ENCODE results near the gene SARDH. TPM values are rescaled to one million over a fixed set of nuclear protein-coding genes. Genes with fewer than 3 reads are reported as not detected.
"Not testable (repeated sequence)": the region's sequence is repeated elsewhere in the genome, so short reads cannot be mapped to it uniquely, and the experiment has no call there.

SARDH gene
- total and polyA plus RNA-seq, 2 experiments from 2014 or later = 6.0 to 16.9 TPM

DNA sequence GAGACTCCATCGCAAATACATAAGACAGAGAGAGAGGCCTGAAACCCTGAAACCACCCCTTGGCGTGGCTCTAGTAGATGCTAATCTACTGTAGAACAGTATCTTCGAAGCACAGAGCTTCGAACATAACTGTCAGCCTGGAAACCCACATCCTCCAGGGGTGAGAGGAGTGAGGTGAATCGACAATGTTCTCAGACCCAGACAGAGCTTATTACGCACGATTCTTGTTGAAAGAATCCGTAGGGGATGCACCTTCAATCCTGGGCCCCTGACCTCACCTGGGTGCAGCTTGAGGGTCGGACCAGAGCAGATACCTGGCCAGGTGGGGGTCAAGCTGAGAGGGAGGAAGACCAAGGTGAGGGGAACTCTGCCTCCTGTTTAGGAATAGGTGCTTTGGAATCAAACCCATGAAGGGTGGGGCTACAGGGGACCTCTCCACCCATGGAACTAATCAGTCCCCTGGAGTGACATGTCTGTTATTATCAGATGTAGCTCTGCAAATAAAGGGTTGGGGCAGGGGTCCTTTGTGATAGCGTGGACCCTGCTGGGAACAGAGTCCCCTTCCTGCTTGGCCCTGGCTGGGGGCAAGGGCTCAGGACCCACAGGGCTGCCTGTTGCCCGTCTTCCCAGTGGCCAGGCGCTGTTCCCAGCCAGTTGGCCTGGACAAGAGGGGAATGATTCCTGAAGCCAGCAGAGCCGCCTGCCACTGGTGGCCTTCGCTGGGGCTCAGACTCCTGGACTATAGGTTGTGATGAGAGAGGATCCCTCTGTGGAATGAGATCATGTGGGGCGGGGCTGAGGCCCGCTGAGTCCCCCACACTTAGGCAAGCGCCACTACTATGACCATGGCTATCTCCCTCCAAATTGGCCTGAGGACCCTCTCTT, 60.8 kb downstream of the SARDH start:
- TF ChIP-seq, protein P1, sequence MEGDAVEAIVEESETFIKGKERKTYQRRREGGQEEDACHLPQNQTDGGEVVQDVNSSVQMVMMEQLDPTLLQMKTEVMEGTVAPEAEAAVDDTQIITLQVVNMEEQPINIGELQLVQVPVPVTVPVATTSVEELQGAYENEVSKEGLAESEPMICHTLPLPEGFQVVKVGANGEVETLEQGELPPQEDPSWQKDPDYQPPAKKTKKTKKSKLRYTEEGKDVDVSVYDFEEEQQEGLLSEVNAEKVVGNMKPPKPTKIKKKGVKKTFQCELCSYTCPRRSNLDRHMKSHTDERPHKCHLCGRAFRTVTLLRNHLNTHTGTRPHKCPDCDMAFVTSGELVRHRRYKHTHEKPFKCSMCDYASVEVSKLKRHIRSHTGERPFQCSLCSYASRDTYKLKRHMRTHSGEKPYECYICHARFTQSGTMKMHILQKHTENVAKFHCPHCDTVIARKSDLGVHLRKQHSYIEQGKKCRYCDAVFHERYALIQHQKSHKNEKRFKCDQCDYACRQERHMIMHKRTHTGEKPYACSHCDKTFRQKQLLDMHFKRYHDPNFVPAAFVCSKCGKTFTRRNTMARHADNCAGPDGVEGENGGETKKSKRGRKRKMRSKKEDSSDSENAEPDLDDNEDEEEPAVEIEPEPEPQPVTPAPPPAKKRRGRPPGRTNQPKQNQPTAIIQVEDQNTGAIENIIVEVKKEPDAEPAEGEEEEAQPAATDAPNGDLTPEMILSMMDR (IDR thresholded peaks at IDR 0.05; ENCODE audit: low read depth, low read length) = no peak
- Histone ChIP-seq H3K9me3 (ENCODE audit: low read depth) (no peaks in the 10 kb centered on the region), H3K27ac (no peak overlapping the region), H3K36me3 (no peaks in the 10 kb centered on the region), H3K4me3 (no peak overlapping the region), H3K4me1 (ENCODE audit: low read depth) (peaks cover 31% of the 10 kb centered on the region), H3K27me3 (no peaks in the 10 kb centered on the region)
- DNase-seq (ENCODE audit: low read depth in 1 of 2, low spot score in 1 of 2) = no peak

DNA sequence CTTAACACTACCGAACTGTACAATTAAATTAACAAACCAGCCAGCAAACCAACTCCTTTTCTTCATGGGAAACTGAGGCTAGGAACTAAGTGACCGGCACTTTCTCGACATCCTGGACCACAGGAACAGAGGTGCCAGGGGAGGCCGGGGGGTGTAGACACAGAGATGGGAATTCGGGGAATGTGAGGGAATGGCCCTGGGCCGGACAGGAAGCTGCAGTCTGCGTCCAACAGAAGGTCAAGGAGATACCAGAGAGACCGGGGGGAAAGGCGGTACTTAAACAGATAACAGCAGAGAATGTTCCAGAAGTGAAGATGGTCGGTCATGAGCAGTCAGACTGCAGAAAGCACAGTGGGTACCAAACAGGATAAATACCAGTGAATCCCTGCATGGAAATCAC, 61.7 kb downstream of the SARDH start:
- TF ChIP-seq, protein P1 (IDR thresholded peaks at IDR 0.05; ENCODE audit: low read depth, low read length) = no peak
- H3K4me1 ChIP-seq (ENCODE audit: low read depth) = peaks cover 31% of the 10 kb centered on the region
- DNase-seq (ENCODE audit: low read depth in 1 of 2, low spot score in 1 of 2) = peak in 1 of 2 donors; percentile 74

DNA sequence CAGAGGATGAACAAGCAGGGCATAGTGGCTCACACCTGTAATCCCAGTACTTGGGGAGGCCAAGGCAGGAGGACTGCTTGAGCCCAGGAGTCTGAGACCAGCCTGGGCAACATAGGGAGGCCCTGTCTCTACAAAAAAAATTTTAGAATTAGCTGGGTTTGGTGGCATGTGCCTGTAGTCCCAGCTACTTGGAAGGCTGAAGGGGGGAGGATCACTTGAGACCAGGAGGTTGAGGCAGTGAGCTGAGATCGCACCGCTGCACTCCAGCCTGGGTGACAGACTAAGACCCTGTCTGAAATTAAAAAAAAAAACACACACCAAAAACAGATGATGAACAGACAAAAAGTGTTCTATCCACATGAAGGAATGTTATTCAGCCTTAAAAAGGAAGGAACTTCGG, 62.4 kb downstream of the SARDH start:
- not testable (repeated sequence) for H3K9me3 ChIP-seq (ENCODE audit: low read depth); H3K27me3 ChIP-seq; H3K27ac ChIP-seq; H3K36me3 ChIP-seq; H3K4me3 ChIP-seq; DNase-seq (ENCODE audit: low read depth in 1 of 2, low spot score in 1 of 2)
- peaks cover 31% of the 10 kb centered on the region for H3K4me1 ChIP-seq (ENCODE audit: low read depth)

More for the DNA sequence above, 61.7 kb downstream of the SARDH start:
- no peaks in the 10 kb centered on the region for H3K36me3 ChIP-seq
- no peak overlapping the region for H3K4me3 ChIP-seq
- H3K27me3 ChIP-seq = no peaks in the 10 kb centered on the region
- H3K27ac ChIP-seq = no peak overlapping the region
- H3K9me3 ChIP-seq (ENCODE audit: low read depth) = no peaks in the 10 kb centered on the region

DNA sequence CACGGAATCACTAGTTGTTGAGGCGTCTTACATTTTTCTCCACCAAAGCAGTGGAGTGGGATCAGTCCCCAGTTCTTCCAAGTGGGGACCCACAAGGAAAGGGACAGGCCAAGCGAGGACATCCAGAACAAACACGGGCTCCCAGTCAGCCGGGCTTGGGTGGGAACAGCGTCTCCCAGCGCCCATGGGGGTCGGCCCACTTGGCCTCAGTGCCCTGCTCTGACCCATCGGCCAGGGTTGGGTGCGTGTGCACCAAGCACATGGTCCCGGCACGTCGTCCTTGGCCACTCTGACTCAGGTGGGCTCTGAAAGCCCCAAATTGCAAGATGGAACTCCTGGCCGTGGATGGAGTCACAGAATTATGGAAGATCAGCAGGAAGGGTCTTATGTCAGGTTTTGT, 64.1 kb downstream of the SARDH start:
- no peak overlapping the region for H3K4me3 ChIP-seq
- DNase-seq (ENCODE audit: low read depth in 1 of 2, low spot score in 1 of 2) = no peak
- peak overlapping the region; percentile 69 for H3K27ac ChIP-seq
- no peaks in the 10 kb centered on the region for H3K27me3 ChIP-seq
- H3K9me3 ChIP-seq (ENCODE audit: low read depth) = no peaks in the 10 kb centered on the region
- no peaks in the 10 kb centered on the region for H3K36me3 ChIP-seq
- TF ChIP-seq, protein P1 (IDR thresholded peaks at IDR 0.05; ENCODE audit: low read depth, low read length) = no peak
- H3K4me1 ChIP-seq (ENCODE audit: low read depth) = peaks cover 25% of the 10 kb centered on the region

DNA sequence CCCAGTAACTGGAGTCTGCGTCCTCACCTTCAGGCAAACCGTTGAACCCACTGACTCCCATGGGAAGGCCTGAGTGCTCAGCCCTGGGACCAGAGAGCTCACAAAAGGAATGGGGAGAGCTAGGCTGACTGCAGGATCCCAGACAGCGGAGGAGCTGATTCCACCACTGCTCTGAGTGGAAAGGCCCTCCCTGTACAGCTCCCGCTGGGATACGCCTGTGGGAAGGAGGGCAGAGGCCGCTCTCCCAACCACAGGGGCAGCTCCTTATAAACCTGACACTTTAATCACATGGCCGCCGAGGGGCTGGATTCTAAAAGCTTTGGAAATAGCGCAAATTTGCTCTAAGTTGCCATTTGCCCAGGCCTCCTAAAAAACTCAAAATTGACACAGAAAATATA, 64.9 kb downstream of the SARDH start:
- Histone ChIP-seq H3K9me3 (ENCODE audit: low read depth) (no peaks in the 10 kb centered on the region), H3K4me1 (ENCODE audit: low read depth) (peaks cover 19% of the 10 kb centered on the region), H3K27me3 (no peaks in the 10 kb centered on the region), H3K36me3 (no peaks in the 10 kb centered on the region), H3K4me3 (no peak overlapping the region), H3K27ac (peak overlapping the region; percentile 69)
- TF ChIP-seq, protein P1 (IDR thresholded peaks at IDR 0.05; ENCODE audit: low read depth, low read length) = no peak
- DNase-seq (ENCODE audit: low read depth in 1 of 2, low spot score in 1 of 2) = peak in 1 of 2 donors; percentile 64

DNA sequence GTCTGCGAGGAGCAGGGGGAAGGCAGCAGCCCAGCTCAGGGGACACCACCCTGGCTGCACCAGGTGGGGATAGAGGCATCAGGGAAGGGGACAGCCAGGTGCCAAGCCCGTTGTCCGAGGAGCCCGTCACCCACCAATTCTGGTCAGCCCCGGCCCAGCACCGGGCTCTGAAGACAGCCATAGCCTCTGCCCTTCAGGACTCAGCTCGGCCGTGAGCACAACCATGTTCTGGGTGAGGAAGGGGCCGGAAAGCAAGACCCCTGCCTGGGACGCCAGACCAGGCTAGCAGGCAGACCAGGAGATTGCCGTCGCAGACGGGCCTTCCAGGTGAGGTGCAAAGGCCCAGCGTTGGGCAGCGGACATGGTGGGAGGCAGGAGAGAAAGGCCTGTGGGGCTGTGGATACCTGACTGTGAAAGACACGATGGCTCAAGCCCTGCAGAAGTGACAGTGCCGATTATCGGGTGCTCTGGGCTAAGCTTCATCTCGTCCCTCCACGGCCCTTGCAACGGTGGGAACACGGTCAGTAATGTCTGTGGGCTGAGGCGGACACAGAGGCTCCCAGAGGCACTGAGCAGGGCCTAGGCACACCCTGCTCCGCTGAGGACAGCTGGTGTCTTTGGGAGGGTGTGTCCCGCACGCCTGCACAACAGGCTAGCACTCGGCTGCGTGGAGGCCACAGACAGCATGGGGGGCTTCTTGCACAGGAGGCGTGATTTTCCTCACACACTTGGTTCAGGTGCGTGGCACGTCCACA, 65.5 kb downstream of the SARDH start:
- no peaks in the 10 kb centered on the region for H3K27me3 ChIP-seq
- H3K4me1 ChIP-seq (ENCODE audit: low read depth) = peaks cover 19% of the 10 kb centered on the region
- H3K4me3 ChIP-seq = no peak overlapping the region
- no peaks in the 10 kb centered on the region for H3K9me3 ChIP-seq (ENCODE audit: low read depth)
- H3K36me3 ChIP-seq = no peaks in the 10 kb centered on the region
- no peak for DNase-seq (ENCODE audit: low read depth in 1 of 2, low spot score in 1 of 2)
- TF ChIP-seq, protein P1 (IDR thresholded peaks at IDR 0.05; ENCODE audit: low read depth, low read length) = no peak
- peak overlapping the region; percentile 69 for H3K27ac ChIP-seq
